GM18909 (cell line): ENCODE data around the gene GABRP.

Source experiments
- ATAC-seq: cut with Tn5 transposase; IDR thresholded peaks from one replicate; pipeline ENCODE4 v1.9.1; 2021; ENCODE audit warnings: mild to moderate bottlenecking; ENCODE audit not compliant: unreplicated experiment, poor library complexity

Gene GABRP

DNA sequence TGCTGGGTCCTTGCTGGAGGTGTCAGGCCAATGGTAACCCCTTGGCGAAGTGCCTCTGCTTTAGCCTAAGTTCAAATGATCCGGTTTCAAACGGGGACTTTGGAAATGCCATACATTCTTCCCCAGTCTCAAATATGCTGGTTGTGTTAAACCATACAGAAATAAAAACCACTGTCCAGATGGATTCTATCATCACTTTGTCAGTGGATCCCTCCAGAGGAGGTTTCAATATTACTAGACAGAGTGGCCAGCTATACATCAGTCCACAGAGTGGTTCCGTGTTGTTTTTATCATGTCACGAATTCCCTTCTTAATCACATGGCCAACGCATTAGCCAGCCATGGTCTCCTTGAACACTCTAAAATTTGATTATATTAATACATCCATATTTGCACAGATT lies 71.0 kb downstream of the GABRP start:
- ATAC-seq = no peak

DNA sequence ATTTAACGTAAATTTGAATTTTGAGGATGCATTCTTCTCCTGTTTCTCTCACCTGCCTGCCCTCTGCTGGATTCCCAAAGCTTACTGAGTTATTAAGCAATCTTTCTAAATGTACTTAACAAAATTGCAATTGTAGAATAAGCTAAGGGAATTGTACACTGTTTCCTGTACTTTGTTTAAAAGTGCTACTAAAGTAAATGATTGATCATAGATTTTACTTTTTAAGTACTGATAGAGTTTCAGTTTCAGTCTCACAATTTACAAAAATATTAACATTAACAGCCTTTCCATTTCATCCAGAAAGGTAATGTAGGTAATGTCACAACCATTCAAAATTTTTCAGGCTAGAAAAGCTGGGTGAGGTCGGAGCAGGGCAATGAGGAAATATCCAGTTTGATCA lies 73.5 kb downstream of the GABRP start:
- ATAC-seq = no peak

DNA sequence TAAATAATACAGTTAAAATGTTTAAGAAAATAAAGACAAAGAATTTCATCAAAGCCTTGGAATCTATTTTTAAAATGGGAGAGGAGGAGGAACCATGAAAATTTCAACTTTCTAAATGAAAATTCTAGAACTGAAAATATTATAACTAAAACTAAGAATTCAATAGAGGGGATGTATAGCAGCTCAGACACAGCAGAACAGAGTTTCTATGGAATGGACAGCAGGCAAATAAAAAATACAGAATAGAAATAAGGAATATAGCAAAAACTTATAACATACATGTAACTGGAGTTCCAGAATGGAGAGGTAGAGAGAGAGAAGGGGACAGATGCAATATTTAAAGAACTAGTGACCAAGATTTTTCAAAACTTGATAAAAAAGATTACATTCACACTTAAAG lies 76.9 kb downstream of the GABRP start:
- ATAC-seq = no peak

GRCh38 chr5:170860818-170861666 lies 77.5 kb downstream of the GABRP start:
- no peak for ATAC-seq

DNA sequence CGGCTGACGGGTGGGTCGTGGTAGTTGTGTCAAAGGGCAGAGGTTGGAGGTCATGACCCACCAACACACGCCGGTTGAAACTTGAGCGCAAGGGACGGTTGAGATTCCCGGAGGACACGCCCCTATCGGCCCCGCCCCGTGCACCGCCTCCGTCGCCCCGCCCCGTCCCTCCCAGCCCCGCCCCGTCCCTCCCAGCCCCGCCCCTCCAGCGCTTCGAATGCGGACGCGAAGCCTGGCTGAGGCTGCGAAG lies 78.1 kb downstream of the GABRP start:
- ATAC-seq = no peak

DNA sequence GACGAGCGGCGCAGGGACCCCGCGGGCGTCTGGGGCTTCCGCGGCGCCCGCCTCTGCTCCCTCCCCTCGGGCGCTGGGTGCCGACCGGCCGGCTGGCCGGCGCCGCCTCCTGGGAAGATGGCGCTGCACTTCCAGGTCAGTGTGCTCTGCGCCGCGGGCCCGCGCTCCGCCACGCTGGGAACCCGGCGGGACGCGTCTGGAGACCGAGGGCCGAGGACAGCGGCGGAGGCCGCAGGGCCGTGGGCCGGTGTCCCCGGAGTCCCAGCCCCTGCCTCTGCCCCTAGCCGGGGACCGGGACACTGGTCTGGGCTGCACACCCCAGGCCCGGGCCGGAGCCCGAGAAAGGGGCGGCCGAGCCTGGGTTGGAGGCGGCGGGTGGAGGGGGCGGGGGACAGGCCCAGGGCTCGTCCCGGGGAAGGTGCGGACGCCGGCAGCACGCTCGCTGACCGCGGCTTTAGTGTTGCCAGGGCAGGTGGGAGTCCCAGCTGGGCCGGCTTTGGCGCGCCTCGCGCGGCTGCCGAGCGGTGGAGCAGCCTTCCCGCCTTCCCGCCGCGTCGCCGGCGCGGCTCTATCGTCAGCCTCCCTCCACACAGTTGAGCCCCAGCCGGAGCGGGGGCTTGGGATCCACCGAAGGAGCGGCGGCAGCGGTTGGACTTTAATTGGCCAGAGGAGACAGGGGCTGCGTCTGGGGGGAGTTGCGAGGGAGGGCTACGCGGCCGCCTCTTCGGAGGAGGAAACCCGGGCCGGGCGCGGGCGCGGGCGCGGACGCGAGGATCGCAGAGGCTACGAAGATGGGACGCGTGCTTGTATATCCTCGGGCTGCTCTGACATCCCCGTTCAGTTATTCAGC lies 78.6 kb downstream of the GABRP start, which contains the start of gene RANBP17:
RANBP17 (plus strand) TSS at position 102 of the 850 bp plus-strand sequence.
- ATAC-seq = no peak

DNA sequence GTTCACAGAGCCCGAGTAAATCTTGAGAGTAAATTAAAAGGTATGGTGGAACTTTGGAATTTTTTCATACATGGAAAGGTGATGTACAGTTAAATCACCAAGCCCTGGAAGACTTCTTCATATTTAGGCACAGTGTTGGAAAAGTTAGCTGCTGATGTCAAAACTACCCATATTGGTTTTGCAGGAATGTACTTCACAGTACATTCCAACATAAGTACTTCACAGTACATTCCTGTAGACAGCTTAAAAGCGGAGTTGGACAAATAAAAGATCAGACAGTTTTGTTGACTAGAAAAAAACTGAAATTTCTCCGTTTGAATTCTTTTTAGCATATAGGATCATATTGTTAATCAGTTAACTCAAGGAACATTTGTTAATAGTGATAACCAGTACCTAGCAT lies 80.1 kb downstream of the GABRP start:
- no peak for ATAC-seq
